ENCODE results near the gene HS2ST1.

GRCh38 chr1:86940599-86940998 is 26.2 kb downstream of the HS2ST1 start:
- TF ChIP-seq, protein P1, sequence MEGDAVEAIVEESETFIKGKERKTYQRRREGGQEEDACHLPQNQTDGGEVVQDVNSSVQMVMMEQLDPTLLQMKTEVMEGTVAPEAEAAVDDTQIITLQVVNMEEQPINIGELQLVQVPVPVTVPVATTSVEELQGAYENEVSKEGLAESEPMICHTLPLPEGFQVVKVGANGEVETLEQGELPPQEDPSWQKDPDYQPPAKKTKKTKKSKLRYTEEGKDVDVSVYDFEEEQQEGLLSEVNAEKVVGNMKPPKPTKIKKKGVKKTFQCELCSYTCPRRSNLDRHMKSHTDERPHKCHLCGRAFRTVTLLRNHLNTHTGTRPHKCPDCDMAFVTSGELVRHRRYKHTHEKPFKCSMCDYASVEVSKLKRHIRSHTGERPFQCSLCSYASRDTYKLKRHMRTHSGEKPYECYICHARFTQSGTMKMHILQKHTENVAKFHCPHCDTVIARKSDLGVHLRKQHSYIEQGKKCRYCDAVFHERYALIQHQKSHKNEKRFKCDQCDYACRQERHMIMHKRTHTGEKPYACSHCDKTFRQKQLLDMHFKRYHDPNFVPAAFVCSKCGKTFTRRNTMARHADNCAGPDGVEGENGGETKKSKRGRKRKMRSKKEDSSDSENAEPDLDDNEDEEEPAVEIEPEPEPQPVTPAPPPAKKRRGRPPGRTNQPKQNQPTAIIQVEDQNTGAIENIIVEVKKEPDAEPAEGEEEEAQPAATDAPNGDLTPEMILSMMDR (IDR thresholded peaks at IDR 0.05) = no peak
- no peak for TF ChIP-seq POLR2A (IDR thresholded peaks at IDR 0.05)
